ENCODE results near the gene PPP1R15B. TPM values are rescaled to one million over a fixed set of nuclear protein-coding genes. Genes with fewer than 3 reads are reported as not detected.

PPP1R15B gene
- total RNA-seq, 4 donors from 2014 or later: 62.3 to 238 (median 124) TPM

GRCh38 chr1:204359131-204359473 is 52.5 kb downstream of the PPP1R15B start:
- ATAC-seq (ENCODE audit: low FRiP score) (no peak), DNase-seq (ENCODE audit: low spot score) (no peak)
- TF ChIP-seq CTCF (IDR thresholded peaks at IDR 0.05): no peak

- TF ChIP-seq CTCF (IDR thresholded peaks at IDR 0.05): no peak
- no peak for DNase-seq (ENCODE audit: low spot score)
- ATAC-seq (ENCODE audit: low FRiP score): no peak
These were observed 53.0 kb downstream of the PPP1R15B start for GRCh38 chr1:204358605-204359004.

GRCh38 chr1:204357551-204358490 is 53.8 kb downstream of the PPP1R15B start:
- no peak for ATAC-seq (ENCODE audit: low FRiP score)
- no peak for DNase-seq (ENCODE audit: low spot score)
- no peak for TF ChIP-seq CTCF (IDR thresholded peaks at IDR 0.05)

GRCh38 chr1:204356997-204357396 is 54.6 kb downstream of the PPP1R15B start:
- DNase-seq (ENCODE audit: low spot score) (no peak), ATAC-seq (ENCODE audit: low FRiP score) (no peak)
- TF ChIP-seq CTCF (IDR thresholded peaks at IDR 0.05): no peak

GRCh38 chr1:204355913-204356312 is 55.7 kb downstream of the PPP1R15B start:
- ATAC-seq (ENCODE audit: low FRiP score) (no peak), DNase-seq (ENCODE audit: low spot score) (no peak)
- no peak for TF ChIP-seq CTCF (IDR thresholded peaks at IDR 0.05)

GRCh38 chr1:204354579-204354978 is 57.0 kb downstream of the PPP1R15B start:
- ATAC-seq (ENCODE audit: low FRiP score) (no peak), DNase-seq (ENCODE audit: low spot score) (no peak)
- no peak for TF ChIP-seq CTCF (IDR thresholded peaks at IDR 0.05)

Small RNAs within 50 kb of the gene (small RNA-seq; reads per million reads assigned to genes)
- not detected for gene AL606489.2

Other genes starting within 250 kb of the PPP1R15B start
- gene REN, start 245.5 kb downstream of the PPP1R15B start, total RNA-seq: 1 to 10 TPM in 2 of 4 donors, not detected in 2; 1.4 to 2.8 TPM
- gene KISS1, start 215.3 kb downstream of the PPP1R15B start, total RNA-seq: not detected
- not detected for gene GOLT1A, start 197.8 kb downstream of the PPP1R15B start, total RNA-seq
- gene PLEKHA6, start 51.9 kb downstream of the PPP1R15B start, total RNA-seq: 10 to 100 TPM in 2 of 4 donors, 1 to 10 TPM in 2; 2.9 to 13.1 (median 7.5) TPM
- 10 to 100 TPM; 17.2 to 42.4 (median 31.6) TPM for gene PIK3C2B, start 83.0 kb upstream of the PPP1R15B start, total RNA-seq
- gene MDM4, start 104.6 kb upstream of the PPP1R15B start, total RNA-seq: 10 to 100 TPM; 56.9 to 96.3 (median 71.5) TPM